ENCODE data around the gene DLX3.
A peak's percentile ranks its signal among the peaks of the same experiment; 100 is the strongest.

The DLX3 gene

GRCh38 chr17:49972486-49973270 lies 22.3 kb downstream of the DLX3 start:
- no peak for DNase-seq (ENCODE audit: low spot score)

- no peak for DNase-seq (ENCODE audit: low spot score)
These were observed 23.1 kb downstream of the DLX3 start for GRCh38 chr17:49971848-49972485.

DNA sequence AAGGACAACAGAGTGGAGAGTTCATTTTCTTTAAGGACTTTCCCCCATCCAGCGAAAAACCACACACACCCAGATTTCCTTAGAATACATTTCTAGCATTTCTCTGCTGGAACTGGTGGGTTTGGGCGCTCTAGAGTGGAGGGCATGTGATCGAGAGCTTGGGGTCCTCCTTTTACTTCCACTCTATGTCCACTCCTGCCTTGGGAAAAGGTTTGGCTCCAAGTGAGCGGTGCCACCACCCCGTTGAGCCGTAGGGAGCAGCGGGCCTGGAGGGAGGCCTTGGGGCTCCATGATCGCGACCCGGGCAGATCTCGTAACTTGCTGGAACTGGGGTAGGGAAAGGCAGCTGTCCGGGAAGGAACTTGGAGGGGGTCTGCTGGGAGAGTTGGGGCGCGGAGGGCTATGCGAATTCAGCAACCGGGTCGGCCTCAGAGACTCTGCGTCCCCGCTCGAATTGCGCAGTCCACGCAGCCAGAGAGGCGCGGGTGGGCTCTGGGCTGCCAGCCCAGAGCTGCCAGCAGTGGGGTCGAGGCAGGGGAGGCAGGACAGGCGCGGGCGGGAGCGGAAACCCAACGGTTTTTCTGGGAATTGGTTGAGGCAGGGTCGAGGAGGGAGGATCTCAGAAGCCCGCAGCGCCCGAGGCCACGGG lies 23.7 kb downstream of the DLX3 start:
- DNase-seq (ENCODE audit: low spot score) = no peak

GRCh38 chr17:49970498-49970897 lies 24.5 kb downstream of the DLX3 start:
- DNase-seq (ENCODE audit: low spot score) = no peak

DNA sequence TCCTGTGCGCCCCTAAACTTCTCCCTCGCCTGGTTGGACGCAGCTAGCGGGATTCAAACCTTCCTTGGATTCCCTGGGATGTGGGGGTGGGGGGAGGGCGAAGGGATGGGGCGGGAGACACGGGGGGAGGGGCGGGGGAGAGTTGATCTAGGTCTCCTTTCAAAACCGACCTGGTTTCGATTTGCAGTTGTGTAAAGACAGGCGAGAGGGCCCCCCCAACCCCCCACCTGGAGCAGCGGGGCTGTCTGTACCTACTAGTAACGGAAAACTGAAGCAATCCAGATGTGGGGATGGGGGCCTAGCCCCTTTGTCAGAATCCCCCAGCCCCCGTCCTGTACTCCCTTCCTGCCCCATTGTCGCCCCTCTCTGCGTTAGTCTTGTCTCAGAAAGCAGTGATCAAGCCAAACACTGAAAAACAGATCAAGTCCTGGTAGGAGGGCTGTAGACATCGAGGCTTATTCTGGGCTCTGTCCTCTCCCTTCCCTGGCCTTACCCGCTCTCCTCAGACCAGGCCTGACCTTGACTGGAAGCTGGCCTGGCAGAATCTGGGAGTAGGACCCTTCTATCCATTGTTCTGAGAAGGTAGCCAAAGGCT lies 25.1 kb downstream of the DLX3 start:
- DNase-seq (ENCODE audit: low spot score) = no peak

DNA sequence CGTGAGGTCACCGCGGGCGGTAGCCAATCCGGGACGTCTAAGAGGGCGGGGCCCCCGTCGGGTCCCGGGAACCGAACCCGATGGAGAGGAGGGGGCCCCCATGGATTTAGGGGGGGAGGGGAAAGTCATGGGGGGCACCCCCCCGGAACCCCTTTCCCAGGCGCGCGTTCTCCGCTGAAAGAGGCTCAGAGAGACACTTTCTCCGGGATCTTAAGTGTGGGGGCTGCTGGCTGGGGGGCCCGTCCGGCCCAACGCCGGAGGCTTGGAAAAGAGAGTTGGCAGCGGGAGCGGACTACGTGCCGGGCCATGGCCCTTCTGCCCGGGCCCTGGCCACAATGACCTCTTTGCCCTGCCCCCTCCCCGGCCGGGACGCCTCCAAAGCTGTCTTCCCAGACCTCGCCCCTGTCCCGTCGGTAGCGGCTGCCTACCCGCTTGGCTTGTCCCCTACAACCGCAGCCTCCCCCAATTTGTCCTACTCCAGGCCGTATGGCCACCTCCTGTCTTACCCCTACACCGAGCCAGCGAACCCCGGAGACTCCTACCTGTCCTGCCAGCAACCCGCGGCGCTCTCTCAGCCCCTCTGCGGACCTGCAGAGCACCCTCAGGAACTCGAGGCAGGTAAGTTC lies 25.8 kb downstream of the DLX3 start, which contains the start of gene DLX4:
Gene DLX4, plus strand, starts transcription at position 57 of the 626 bp plus-strand sequence. Its CDS starts 279 bp downstream, at position 336.
- DNase-seq (ENCODE audit: low spot score) = peak; percentile 49

- DNase-seq (ENCODE audit: low spot score) = peak; percentile 88
These were observed 26.5 kb downstream of the DLX3 start for GRCh38 chr17:49968405-49969133.

DNA sequence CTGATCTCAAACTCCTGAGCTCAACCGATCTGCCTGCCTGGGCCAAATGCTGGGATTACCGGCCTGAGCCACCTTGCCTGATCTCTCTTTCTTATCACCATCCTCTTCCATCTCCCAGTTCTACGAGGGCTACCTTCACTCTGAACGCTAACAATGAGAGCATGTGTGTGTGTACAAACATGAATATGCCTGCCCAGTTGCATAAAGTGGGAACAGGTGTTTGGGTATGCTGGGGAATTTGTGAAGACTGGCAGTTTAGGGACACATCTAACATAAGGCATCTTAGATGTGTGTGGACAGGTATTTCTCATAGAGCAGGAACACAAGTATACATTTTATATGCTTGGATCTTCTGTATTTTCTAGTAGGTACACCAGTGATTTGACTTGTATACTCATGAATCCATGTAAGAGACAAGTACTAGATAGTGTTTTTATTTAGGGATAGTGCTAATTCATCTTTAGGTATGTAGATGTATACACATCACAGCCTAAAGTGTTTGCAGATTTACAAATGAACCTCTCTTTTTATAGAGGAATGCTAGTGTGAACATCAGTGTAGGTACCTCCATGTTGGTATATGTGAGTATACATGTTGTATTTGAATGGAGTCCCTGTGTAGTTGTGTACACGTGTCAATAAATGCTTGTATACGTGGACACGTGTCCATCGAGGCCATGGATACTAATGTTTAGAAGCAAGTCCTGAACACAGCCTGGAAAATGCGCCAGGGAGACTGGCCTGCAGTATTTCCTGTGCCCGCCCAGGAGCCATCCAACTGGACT lies 27.2 kb downstream of the DLX3 start:
- no peak for DNase-seq (ENCODE audit: low spot score)

DNA sequence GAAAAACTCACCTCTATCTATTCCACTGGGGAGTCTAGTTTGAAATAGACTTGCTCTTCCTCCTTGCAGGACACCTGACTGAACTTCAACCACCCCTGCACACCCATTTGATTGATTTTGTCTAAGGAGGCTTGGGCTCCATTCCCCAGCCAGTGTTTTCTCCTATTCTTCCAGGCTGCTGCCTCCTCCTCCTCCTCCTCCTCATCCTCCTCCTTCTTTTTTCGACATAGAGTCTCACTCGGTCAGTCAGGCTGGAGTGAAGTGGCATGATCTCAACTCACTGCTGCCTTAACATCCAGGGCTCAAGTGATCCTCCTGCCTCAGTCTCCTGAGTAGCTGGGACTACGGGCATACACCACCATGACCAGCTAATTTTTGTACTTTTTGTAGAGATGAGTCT lies 27.8 kb downstream of the DLX3 start:
- DNase-seq (ENCODE audit: low spot score) = no peak

- no peak for DNase-seq (ENCODE audit: low spot score)
These were observed 28.3 kb downstream of the DLX3 start for GRCh38 chr17:49966767-49967166.

GRCh38 chr17:49965524-49965909 lies 29.5 kb downstream of the DLX3 start:
- no peak for DNase-seq (ENCODE audit: low spot score)

DNA sequence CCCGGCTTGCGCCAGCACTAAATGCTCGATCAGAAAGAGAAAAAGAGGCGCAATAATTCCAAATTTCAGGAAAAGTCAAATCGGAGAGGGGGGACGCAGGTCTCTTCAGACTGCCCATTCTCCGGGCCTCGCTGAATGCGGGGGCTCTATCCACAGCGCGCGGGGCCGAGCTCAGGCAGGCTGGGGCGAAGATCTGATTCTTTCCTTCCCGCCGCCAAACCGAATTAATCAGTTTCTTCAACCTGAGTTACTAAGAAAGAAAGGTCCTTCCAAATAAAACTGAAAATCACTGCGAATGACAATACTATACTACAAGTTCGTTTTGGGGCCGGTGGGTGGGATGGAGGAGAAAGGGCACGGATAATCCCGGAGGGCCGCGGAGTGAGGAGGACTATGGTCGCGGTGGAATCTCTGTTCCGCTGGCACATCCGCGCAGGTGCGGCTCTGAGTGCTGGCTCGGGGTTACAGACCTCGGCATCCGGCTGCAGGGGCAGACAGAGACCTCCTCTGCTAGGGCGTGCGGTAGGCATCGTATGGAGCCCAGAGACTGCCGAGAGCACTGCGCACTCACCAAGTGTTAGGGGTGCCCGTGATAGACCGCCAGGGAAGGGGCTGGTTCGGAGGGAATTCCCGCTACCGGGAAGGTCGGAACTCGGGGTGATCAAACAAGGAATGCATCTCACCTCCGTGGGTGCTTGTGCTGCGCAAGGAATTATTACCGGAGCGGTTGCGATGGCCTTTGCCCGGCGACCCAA lies 30.1 kb downstream of the DLX3 start:
- no peak for DNase-seq (ENCODE audit: low spot score)

DNA sequence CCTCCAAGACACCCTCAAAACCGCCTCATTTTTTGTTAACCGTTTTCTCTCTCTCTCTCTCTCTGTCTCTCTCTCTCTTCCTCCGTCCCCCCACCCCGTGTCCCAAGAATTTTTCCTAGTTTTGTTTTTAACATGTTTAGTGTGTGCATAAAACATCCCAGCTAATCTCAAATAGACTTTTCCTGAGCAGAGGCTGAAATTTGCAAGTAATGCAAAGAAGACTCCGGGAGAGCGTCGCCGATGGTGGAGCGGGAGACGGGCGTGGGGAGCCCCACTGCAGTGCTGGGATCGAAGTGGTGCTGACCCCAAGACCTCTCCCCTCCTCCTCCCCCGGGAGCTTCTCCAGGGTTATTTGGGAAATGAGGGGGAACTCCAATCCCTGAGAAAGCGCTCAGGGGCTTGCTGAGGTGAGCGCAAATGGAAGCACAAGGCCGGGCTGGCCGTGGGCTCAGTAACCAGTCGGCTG lies 30.7 kb downstream of the DLX3 start:
- no peak for DNase-seq (ENCODE audit: low spot score)

- no peak for DNase-seq (ENCODE audit: low spot score)
These were observed 31.3 kb downstream of the DLX3 start for GRCh38 chr17:49963626-49964302.

GRCh38 chr17:49963309-49963625 lies 31.8 kb downstream of the DLX3 start:
- DNase-seq (ENCODE audit: low spot score) = no peak

DNA sequence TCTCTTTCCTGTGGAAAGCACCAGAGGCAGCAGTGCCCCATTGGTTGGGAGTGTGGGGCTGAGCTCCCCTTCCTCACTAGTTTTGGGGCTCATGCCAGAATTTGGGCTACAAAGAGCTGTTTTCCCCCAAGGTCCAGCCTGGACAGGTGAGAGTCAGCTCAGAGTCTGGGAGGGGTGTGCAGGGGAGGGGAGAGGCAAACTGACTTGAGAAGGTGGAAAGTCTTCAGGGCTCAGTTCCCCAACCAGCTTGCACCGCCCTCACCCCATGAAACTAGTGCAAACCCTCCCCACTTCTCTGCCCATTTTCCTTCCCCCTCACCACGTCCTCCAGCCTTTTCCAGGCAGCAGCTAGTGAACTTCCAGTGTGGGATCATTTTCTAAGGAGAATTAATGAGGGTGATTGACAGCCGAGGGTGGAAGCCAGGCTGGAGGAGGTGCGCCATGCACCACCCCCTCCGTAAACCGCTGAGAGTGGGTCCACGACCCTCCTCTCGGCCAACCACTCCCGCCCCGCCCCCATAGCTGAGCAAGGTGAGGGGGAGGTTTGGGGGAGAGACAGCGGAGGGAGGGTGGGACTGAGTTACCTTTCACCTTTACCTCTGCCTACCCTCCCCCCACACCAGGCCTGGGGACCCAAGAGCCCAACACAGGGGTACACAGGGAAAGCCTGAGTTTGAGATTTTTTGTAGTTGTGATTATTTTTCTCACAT lies 32.3 kb downstream of the DLX3 start:
- no peak for DNase-seq (ENCODE audit: low spot score)

DNA sequence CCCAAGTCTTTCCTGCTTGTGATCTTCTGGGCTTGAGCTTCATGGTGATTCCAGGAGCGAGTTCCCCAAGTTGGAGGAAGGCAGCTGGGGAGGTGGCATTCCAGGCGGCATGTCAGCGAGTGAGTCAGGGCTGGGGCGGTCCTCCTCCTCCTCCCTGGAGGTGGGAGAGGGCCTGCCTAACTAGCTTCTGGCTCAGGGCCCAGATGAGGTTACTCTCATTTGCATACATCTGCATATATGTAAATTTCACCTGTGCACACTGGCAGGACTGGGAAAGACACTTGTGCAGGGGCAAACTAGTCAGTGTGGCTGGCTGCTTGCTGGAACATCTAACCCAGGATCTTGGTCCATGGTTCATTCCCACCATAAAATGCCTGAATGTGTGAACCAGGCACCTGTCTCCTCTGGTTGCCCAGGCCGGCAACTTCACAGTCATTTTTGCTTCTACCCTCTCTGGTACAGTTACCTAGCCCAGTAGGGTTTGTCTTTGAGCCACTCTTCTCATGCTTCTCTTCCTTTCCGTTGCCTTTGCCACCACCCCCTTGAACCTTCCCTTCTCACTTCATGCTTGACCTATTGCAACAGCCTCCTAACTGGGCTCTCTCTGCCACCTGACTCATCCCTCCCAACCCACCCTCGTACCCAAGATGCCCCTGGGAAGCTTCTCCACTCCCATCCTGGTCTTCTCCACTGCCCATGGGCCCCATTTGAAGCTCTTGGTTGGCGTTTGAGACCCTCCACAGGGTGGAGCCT lies 35.7 kb downstream of the DLX3 start:
- DNase-seq (ENCODE audit: low spot score) = no peak

DNA sequence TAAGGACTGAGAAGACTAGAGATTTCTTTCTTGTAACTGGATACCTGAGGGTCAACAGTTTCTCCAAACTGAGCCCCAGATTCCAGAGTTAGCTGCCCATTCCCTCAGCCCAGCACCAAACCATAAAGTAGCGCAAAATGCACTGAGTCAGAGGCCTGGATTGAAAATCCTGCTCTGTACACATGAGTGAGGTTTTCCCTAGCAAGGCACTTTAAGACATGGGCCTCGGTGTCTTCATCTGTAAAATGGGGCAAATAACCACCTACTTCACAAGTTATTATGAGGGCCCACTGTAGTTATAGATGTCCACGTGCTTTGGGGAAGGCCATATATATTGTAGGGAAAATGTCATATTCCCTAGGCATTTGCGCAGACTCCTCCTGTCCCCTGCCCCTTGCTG lies 36.3 kb downstream of the DLX3 start:
- DNase-seq (ENCODE audit: low spot score) = no peak
